GM21447 (cell line): ENCODE results near the gene S100A6.

Source experiments
- ATAC-seq: cut with Tn5 transposase; IDR thresholded peaks from one replicate; pipeline ENCODE4 v1.9.1; 2021; ENCODE audit not compliant: unreplicated experiment

S100A6 gene

GRCh38 chr1:153506831-153507413 lies 28.9 kb downstream of the S100A6 start:
- ATAC-seq = no peak

GRCh38 chr1:153506386-153506785 lies 29.4 kb downstream of the S100A6 start:
- no peak for ATAC-seq

GRCh38 chr1:153505576-153505975 lies 30.2 kb downstream of the S100A6 start:
- no peak for ATAC-seq

GRCh38 chr1:153503766-153504165 lies 32.0 kb downstream of the S100A6 start:
- ATAC-seq = no peak

- ATAC-seq = no peak
Measured at GRCh38 chr1:153498746-153499145, 37.0 kb downstream of the S100A6 start.

GRCh38 chr1:153495536-153495935 lies 40.3 kb downstream of the S100A6 start:
- no peak for ATAC-seq

GRCh38 chr1:153494976-153495535 lies 40.7 kb downstream of the S100A6 start:
- ATAC-seq = no peak

GRCh38 chr1:153493343-153493960 lies 42.3 kb downstream of the S100A6 start:
- ATAC-seq = no peak

- ATAC-seq = no peak
Measured at GRCh38 chr1:153490272-153491051, 45.3 kb downstream of the S100A6 start.

- no peak for ATAC-seq
Measured at GRCh38 chr1:153488731-153489130, 47.1 kb downstream of the S100A6 start.

GRCh38 chr1:153487707-153488106 lies 48.1 kb downstream of the S100A6 start:
- no peak for ATAC-seq

- no peak for ATAC-seq
Measured at GRCh38 chr1:153485863-153486262, 49.9 kb downstream of the S100A6 start.
